Panc1 (cell line): ENCODE results near the gene PCBD1.

Source experiments
- CTCF ChIP-seq: fragments of 450-650 bp; IDR thresholded peaks from 2 replicates; pipeline ENCODE4 v1.5.1; 2017; ENCODE audit warnings: mild to moderate bottlenecking
- POLR2AphosphoS5 ChIP-seq: IDR thresholded peaks from 2 replicates; pipeline ENCODE4 v1.6.1; 2012; ENCODE audit warnings: mild to moderate bottlenecking, low read depth, low read length, moderate library complexity
- REST ChIP-seq, 2 experiments: IDR thresholded peaks; 2 replicates each; pipeline ENCODE4 v1.6.1; 2011 to 2012; ENCODE audit warnings: low read depth in 2 of 2, control low read depth in 1 of 2, low read length in 1 of 2, mild to moderate bottlenecking in 1 of 2, moderate library complexity in 1 of 2; ENCODE audit not compliant: insufficient read depth in 1 of 2
- TCF7L2 ChIP-seq: IDR thresholded peaks from 2 replicates; pipeline ENCODE4 v1.6.1; 2011; ENCODE audit warnings: mild to moderate bottlenecking, low read depth, low read length, inconsistent platforms

GRCh38 chr10:70879207-70879606, 9.2 kb downstream of the PCBD1 start:
- TF ChIP-seq CTCF (no peak), REST (IDR thresholded peaks at IDR 0.05; ENCODE audit: insufficient read depth in 1 of 2, low read depth in 2 of 2, low read length in 1 of 2) (no peak), TCF7L2 (no peak), POLR2AphosphoS5 (no peak)
